ENCODE results near the gene EIF3D.

- TF ChIP-seq CTCF (IDR thresholded peaks at IDR 0.05), result peak; percentile 89 to 95 (median 92)
- TF ChIP-seq EP300 (IDR thresholded peaks at IDR 0.05), result peak in 1 of 2 donors; percentile 49
Observed at GRCh38 chr22:36470162-36470993, 58.6 kb downstream of the EIF3D start.
